Dermis blood vessel endothelial cell (primary cell): ENCODE data around the gene NARS2. TPM values are rescaled to one million over a fixed set of nuclear protein-coding genes. Genes with fewer than 3 reads are reported as not detected.
A peak's percentile ranks its signal among the peaks of the same experiment; 100 is the strongest.
"Not testable (repeated sequence)": the region's sequence is repeated elsewhere in the genome, so short reads cannot be mapped to it uniquely, and the experiment has no call there.

Source experiments
- DNase-seq: peaks from one replicate; pipeline ENCODE4 v3.0.0; 2010
- total RNA-seq: library from RNA; depleted of rRNA; stranded (reverse); fragments of >200 nt; gene quantifications from 2 replicates; pipeline ENCODE4 v1.2.3, GENCODE V29; 2014

NARS2 gene
- total RNA-seq, 1 donor from 2014 or later, result 15.5 TPM

GRCh38 chr11:78575478-78575877 is 814 bp upstream of the NARS2 start:
- no peak for DNase-seq

GRCh38 chr11:78573681-78574080 is 983 bp downstream of the NARS2 start:
- DNase-seq, result peak; percentile 7

GRCh38 chr11:78573271-78573670 is 1.4 kb downstream of the NARS2 start:
- no peak for DNase-seq

GRCh38 chr11:78572394-78572793 is 2.3 kb downstream of the NARS2 start:
- no peak for DNase-seq

GRCh38 chr11:78570031-78570430 is 4.6 kb downstream of the NARS2 start:
- DNase-seq, result no peak

- DNase-seq, result peak; percentile 57
Measured at GRCh38 chr11:78567209-78567608, 7.5 kb downstream of the NARS2 start.

GRCh38 chr11:78564490-78565467 is 9.9 kb downstream of the NARS2 start:
- DNase-seq, result peak; percentile 85

GRCh38 chr11:78564037-78564436 is 10.6 kb downstream of the NARS2 start:
- DNase-seq, result not testable (repeated sequence)

- not testable (repeated sequence) for DNase-seq
Measured at GRCh38 chr11:78563090-78563489, 11.6 kb downstream of the NARS2 start.

GRCh38 chr11:78562398-78562797 is 12.3 kb downstream of the NARS2 start:
- DNase-seq, result peak; percentile 43

- DNase-seq, result peak; percentile 77
Measured at GRCh38 chr11:78560826-78561484, 13.7 kb downstream of the NARS2 start.

GRCh38 chr11:78560153-78560552 is 14.5 kb downstream of the NARS2 start:
- no peak for DNase-seq

- DNase-seq, result no peak
Measured at GRCh38 chr11:78557236-78557635, 17.4 kb downstream of the NARS2 start.

- DNase-seq, result no peak
Measured at GRCh38 chr11:78555592-78555991, 19.1 kb downstream of the NARS2 start.

GRCh38 chr11:78552881-78553280 is 21.8 kb downstream of the NARS2 start:
- DNase-seq, result no peak

- DNase-seq, result not testable (repeated sequence)
Measured at GRCh38 chr11:78552139-78552538, 22.5 kb downstream of the NARS2 start.

GRCh38 chr11:78551066-78551465 is 23.6 kb downstream of the NARS2 start:
- no peak for DNase-seq

GRCh38 chr11:78549624-78550409 is 24.8 kb downstream of the NARS2 start:
- no peak for DNase-seq

- no peak for DNase-seq
Measured at GRCh38 chr11:78548911-78549590, 25.6 kb downstream of the NARS2 start.

- no peak for DNase-seq
Measured at GRCh38 chr11:78547931-78548705, 26.5 kb downstream of the NARS2 start.

- peak; percentile 36 for DNase-seq
Measured at GRCh38 chr11:78542007-78542406, 32.7 kb downstream of the NARS2 start.

- no peak for DNase-seq
Measured at GRCh38 chr11:78541537-78541936, 33.1 kb downstream of the NARS2 start.
